Liver (tissue), 9 donors: ENCODE measurements around the gene SLC17A7. TPM values are rescaled to one million over a fixed set of nuclear protein-coding genes. Genes with fewer than 3 reads are reported as not detected.

Source experiments
- DNase-seq: peaks from one replicate; pipeline ENCODE4 v3.0.0-alpha.2; 2017; ENCODE audit warnings: low spot score
- H3K27ac ChIP-seq, 2 donors: one replicate each; pipeline ENCODE4 v1.7.0; 2013; ENCODE audit warnings: inconsistent platforms in 2 of 2, low read length in 2 of 2, control low read depth in 1 of 2, low read depth in 1 of 2, mild to moderate bottlenecking in 1 of 2
- H3K27me3 ChIP-seq, 4 donors: one replicate each; pipeline versions ENCODE4 v1.6.1 to v1.7.0; 2013; ENCODE audit warnings: low read length in 3 of 4, inconsistent platforms in 1 of 4, mild to moderate bottlenecking in 1 of 4, moderate library complexity in 1 of 4; ENCODE audit not compliant: control insufficient read depth in 4 of 4, insufficient read depth in 4 of 4
- H3K36me3 ChIP-seq, 4 donors: one replicate each; pipeline versions ENCODE4 v1.6.1 to v1.7.0; 2013; ENCODE audit warnings: low read length in 3 of 4, mild to moderate bottlenecking in 3 of 4, low read depth in 1 of 4, moderate library complexity in 1 of 4; ENCODE audit not compliant: control insufficient read depth in 4 of 4, insufficient read depth in 3 of 4
- H3K4me1 ChIP-seq, 4 donors: one replicate each; pipeline versions ENCODE4 v1.6.1 to v1.7.0; 2013; ENCODE audit warnings: low read length in 3 of 4, mild to moderate bottlenecking in 3 of 4, moderate library complexity in 1 of 4; ENCODE audit not compliant: control insufficient read depth in 4 of 4, insufficient read depth in 4 of 4
- H3K4me3 ChIP-seq, 3 donors: one replicate each; pipeline versions ENCODE4 v1.6.1 to v1.7.0; 2013; ENCODE audit warnings: low read length in 3 of 3, control low read depth in 1 of 3, low read depth in 1 of 3, mild to moderate bottlenecking in 1 of 3
- H3K9ac ChIP-seq, 2 donors: one replicate each; pipeline ENCODE4 v1.7.0; 2013; ENCODE audit warnings: low read length in 2 of 2, mild to moderate bottlenecking in 2 of 2, moderate library complexity in 2 of 2, control low read depth in 1 of 2, low read depth in 1 of 2
- H3K9me3 ChIP-seq, 4 donors: one replicate each; pipeline versions ENCODE4 v1.6.1 to v1.7.0; 2013; ENCODE audit warnings: low read length in 3 of 4; ENCODE audit not compliant: control insufficient read depth in 4 of 4
- ATF3 ChIP-seq: IDR thresholded peaks from 2 replicates; pipeline ENCODE4 v1.6.1; 2016; ENCODE audit warnings: antibody characterized with exemption
- CTCF ChIP-seq: fragments of 150-350 bp; IDR thresholded peaks from 2 replicates; pipeline ENCODE4 v1.5.1; 2017; ENCODE audit warnings: improper control_type of control experiment, low read depth, low read length; ENCODE audit not compliant: missing input control
- EGR1 ChIP-seq, 2 donors: IDR thresholded peaks; 2 replicates each; pipeline ENCODE4 v1.6.1; 2016 to 2018; ENCODE audit warnings: antibody characterized with exemption in 2 of 2, low read depth in 2 of 2
- FOXA1 ChIP-seq: IDR thresholded peaks from 2 replicates; pipeline ENCODE4 v1.6.1; 2016; ENCODE audit warnings: antibody characterized with exemption
- FOXA2 ChIP-seq: IDR thresholded peaks from 2 replicates; pipeline ENCODE4 v1.6.1; 2016; ENCODE audit warnings: antibody characterized with exemption
- GABPA ChIP-seq, 2 donors: IDR thresholded peaks in 1 of 2; conservative IDR thresholded peaks in 1 of 2; 2 replicates each; pipeline ENCODE4 v1.6.1; 2016; ENCODE audit warnings: antibody characterized with exemption in 2 of 2, mild to moderate bottlenecking in 1 of 2, moderate library complexity in 1 of 2
- HNF4A ChIP-seq, 2 donors: conservative IDR thresholded peaks; 2 replicates each; pipeline ENCODE4 v1.6.1; 2016; ENCODE audit warnings: antibody characterized with exemption in 2 of 2, mild to moderate bottlenecking in 2 of 2
- HNF4G ChIP-seq: IDR thresholded peaks from 2 replicates; pipeline ENCODE4 v1.6.1; 2016; ENCODE audit warnings: antibody characterized with exemption
- JUND ChIP-seq, 2 donors: IDR thresholded peaks; 2 replicates each; pipeline ENCODE4 v1.6.1; 2016; ENCODE audit warnings: antibody characterized with exemption in 2 of 2
- MAX ChIP-seq: IDR thresholded peaks from 2 replicates; pipeline ENCODE4 v1.6.1; 2016; ENCODE audit warnings: antibody characterized with exemption
- NR2F2 ChIP-seq: IDR thresholded peaks from 2 replicates; pipeline ENCODE4 v1.6.1; 2016; ENCODE audit warnings: antibody characterized with exemption
- RAD21 ChIP-seq, 2 donors: IDR thresholded peaks; 2 replicates each; pipeline ENCODE4 v1.6.1; 2016; ENCODE audit warnings: antibody characterized with exemption in 2 of 2, mild to moderate bottlenecking in 2 of 2
- REST ChIP-seq: IDR thresholded peaks from 2 replicates; pipeline ENCODE4 v1.6.1; 2016; ENCODE audit warnings: antibody characterized with exemption, mild to moderate bottlenecking
- RXRA ChIP-seq, 2 donors: IDR thresholded peaks; 2 replicates each; pipeline ENCODE4 v1.6.1; 2017 to 2018; ENCODE audit warnings: antibody characterized with exemption in 2 of 2, mild to moderate bottlenecking in 1 of 2
- SP1 ChIP-seq: IDR thresholded peaks from 2 replicates; pipeline ENCODE4 v1.6.1; 2018; ENCODE audit warnings: antibody characterized with exemption, mild to moderate bottlenecking
- TAF1 ChIP-seq: conservative IDR thresholded peaks from 2 replicates; pipeline ENCODE4 v1.6.1; 2016; ENCODE audit warnings: antibody characterized with exemption, mild to moderate bottlenecking
- YY1 ChIP-seq: IDR thresholded peaks from 2 replicates; pipeline ENCODE4 v1.6.1; 2016; ENCODE audit warnings: antibody characterized with exemption, mild to moderate bottlenecking
- ZBTB33 ChIP-seq: IDR thresholded peaks from 2 replicates; pipeline ENCODE4 v1.6.1; 2016; ENCODE audit warnings: antibody characterized with exemption
- WGBS: extraction: QIAGEN DNeasy Blood & Tissue Kit; methylation state at CpG from one replicate; pipeline ENCODE4 v1.1.7; 2013; 5-methylcytosine and 5-hydroxymethylcytosine counted together
- polyA plus RNA-seq, 2 donors: library from polyadenylated mRNA; stranded (reverse) in 1 of 2; unstranded in 1 of 2; fragments of 200-250 nt in 1 of 2; fragments of >200 nt in 1 of 2; fragmentation: Nextera tagmentation in 1 of 2; extraction: Ambion mirVana in 1 of 2; gene quantifications; one replicate each; pipeline versions ENCODE4 v1.2.1 to v1.2.3, GENCODE V29; 2013 to 2015
- total RNA-seq, 2 donors: library from RNA; depleted of rRNA; stranded (reverse); fragments of >200 nt; gene quantifications; one replicate each; pipeline ENCODE4 v1.2.3, GENCODE V29; 2014
- donor health status: healthy.
- donor health status: healthy.
- donor health status: healthy.
- donor health status: healthy.
- donor health status: healthy.

SLC17A7 gene
- total and polyA plus RNA-seq, 4 donors: 0.06 to 0.08 TPM; not detected in 2

GRCh38 chr19:49458567-49458903 lies 17.2 kb upstream of the SLC17A7 start (continued):
- no peak for TF ChIP-seq REST
- no peak for TF ChIP-seq EGR1 (IDR thresholded peaks at IDR 0.05; ENCODE audit: low read depth in 2 of 2)
- TF ChIP-seq FOXA1: no peak

- H3K9ac ChIP-seq: no peak overlapping the region
- no peak for DNase-seq
- H3K36me3 ChIP-seq: peaks cover 0 to 3% (median 1%) of the 10 kb centered on the region in 4 donors
- H3K4me3 ChIP-seq: no peak overlapping the region
- TF ChIP-seq EGR1 (IDR thresholded peaks at IDR 0.05; ENCODE audit: low read depth in 2 of 2) (no peak), RXRA (IDR thresholded peaks at IDR 0.05) (no peak), SP1 (no peak), GABPA (IDR thresholded peaks at IDR 0.05 in 1 of 2, conservative IDR thresholded peaks at IDR 0.05 in 1 of 2) (no peak), FOXA1 (no peak), TAF1 (no peak), MAX (no peak)
- 91% methylated on average over 5 of the region's 5 CpGs for WGBS
- peaks cover 0 to 16% (median 3%) of the 10 kb centered on the region in 4 donors for H3K4me1 ChIP-seq
- H3K9me3 ChIP-seq: no peaks in the 10 kb centered on the region
- H3K27me3 ChIP-seq: no peaks in the 10 kb centered on the region
- H3K27ac ChIP-seq: no peak overlapping the region
Observed at GRCh38 chr19:49456326-49456725, 15.0 kb upstream of the SLC17A7 start.

GRCh38 chr19:49455773-49456172 lies 14.4 kb upstream of the SLC17A7 start:
- WGBS: 77% methylated on average over 5 of the region's 5 CpGs
- peaks cover 0 to 3% (median 1%) of the 10 kb centered on the region in 4 donors for H3K36me3 ChIP-seq
- DNase-seq: no peak
- no peaks in the 10 kb centered on the region for H3K27me3 ChIP-seq
- H3K27ac ChIP-seq: no peak overlapping the region
- no peak overlapping the region for H3K9ac ChIP-seq
- H3K9me3 ChIP-seq: no peaks in the 10 kb centered on the region
- H3K4me3 ChIP-seq: no peak overlapping the region
- peaks cover 0 to 16% (median 3%) of the 10 kb centered on the region in 4 donors for H3K4me1 ChIP-seq
- no peak for TF ChIP-seq CTCF
- TF ChIP-seq GABPA (IDR thresholded peaks at IDR 0.05 in 1 of 2, conservative IDR thresholded peaks at IDR 0.05 in 1 of 2): no peak
- TF ChIP-seq TAF1: no peak
- TF ChIP-seq FOXA1: no peak
- TF ChIP-seq ATF3: no peak
- no peak for TF ChIP-seq HNF4G
- no peak for TF ChIP-seq SP1
- TF ChIP-seq REST: no peak
- TF ChIP-seq ZBTB33: no peak
- TF ChIP-seq YY1: no peak
- TF ChIP-seq NR2F2: no peak
- no peak for TF ChIP-seq FOXA2
- TF ChIP-seq HNF4A (conservative IDR thresholded peaks at IDR 0.05): no peak
- TF ChIP-seq RXRA (IDR thresholded peaks at IDR 0.05): no peak
- no peak for TF ChIP-seq RAD21 (IDR thresholded peaks at IDR 0.05)
- no peak for TF ChIP-seq MAX
- no peak for TF ChIP-seq EGR1 (IDR thresholded peaks at IDR 0.05; ENCODE audit: low read depth in 2 of 2)
- no peak for TF ChIP-seq JUND (IDR thresholded peaks at IDR 0.05)
